HG03558 (cell line): ENCODE results near the gene TFB2M.
"Not testable (repeated sequence)": the region's sequence is repeated elsewhere in the genome, so short reads cannot be mapped to it uniquely, and the experiment has no call there.

Experiments
- ATAC-seq: cut with Tn5 transposase; IDR thresholded peaks from one replicate; pipeline ENCODE4 v1.9.1; 2021; ENCODE audit warnings: moderate number of reproducible peaks; ENCODE audit not compliant: unreplicated experiment; ENCODE audit errors: extremely low read depth

Gene TFB2M

GRCh38 chr1:246566128-246566812, at the start of gene TFB2M, which contains the start of gene CNST:
Gene TFB2M, minus strand, starts transcription at chr1:246566261. Its CDS starts 123 bp downstream, at chr1:246566138.
Gene CNST, plus strand, starts transcription at chr1:246566456. Its CDS starts 25,107 bp downstream, at chr1:246591563.
- ATAC-seq, result peak; percentile 89

- ATAC-seq, result no peak
Measured at GRCh38 chr1:246613096-246613758, 47.2 kb upstream of the TFB2M start.

- ATAC-seq, result no peak
Measured at GRCh38 chr1:246609632-246610031, 43.6 kb upstream of the TFB2M start.

GRCh38 chr1:246608616-246609376, 42.7 kb upstream of the TFB2M start:
- ATAC-seq, result peak; percentile 70

GRCh38 chr1:246607462-246607861, 41.4 kb upstream of the TFB2M start:
- ATAC-seq, result no peak

- not testable (repeated sequence) for ATAC-seq
Measured at GRCh38 chr1:246605231-246605630, 39.2 kb upstream of the TFB2M start.

GRCh38 chr1:246602194-246602593, 36.1 kb upstream of the TFB2M start:
- no peak for ATAC-seq

- no peak for ATAC-seq
Measured at GRCh38 chr1:246600579-246600978, 34.5 kb upstream of the TFB2M start.

- ATAC-seq, result no peak
Measured at GRCh38 chr1:246599315-246599714, 33.3 kb upstream of the TFB2M start.

- no peak for ATAC-seq
Measured at GRCh38 chr1:246597971-246598370, 31.9 kb upstream of the TFB2M start.

GRCh38 chr1:246597340-246597739, 31.3 kb upstream of the TFB2M start:
- no peak for ATAC-seq

- ATAC-seq, result no peak
Measured at GRCh38 chr1:246595146-246595545, 29.1 kb upstream of the TFB2M start.

- no peak for ATAC-seq
Measured at GRCh38 chr1:246592695-246593094, 26.6 kb upstream of the TFB2M start.

- no peak for ATAC-seq
Measured at GRCh38 chr1:246591958-246592357, 25.9 kb upstream of the TFB2M start.

- ATAC-seq, result peak; percentile 93
Measured at GRCh38 chr1:246591504-246591903, 25.4 kb upstream of the TFB2M start.

- ATAC-seq, result no peak
Measured at GRCh38 chr1:246591047-246591446, 25.0 kb upstream of the TFB2M start.

GRCh38 chr1:246589919-246590318, 23.9 kb upstream of the TFB2M start:
- not testable (repeated sequence) for ATAC-seq

GRCh38 chr1:246588159-246588721, 22.2 kb upstream of the TFB2M start:
- no peak for ATAC-seq

GRCh38 chr1:246587606-246588005, 21.5 kb upstream of the TFB2M start:
- no peak for ATAC-seq

GRCh38 chr1:246587032-246587431, 21.0 kb upstream of the TFB2M start:
- no peak for ATAC-seq
